HG03442 (cell line): ENCODE results near the gene NAPG.
"Not testable (repeated sequence)": the region's sequence is repeated elsewhere in the genome, so short reads cannot be mapped to it uniquely, and the experiment has no call there.

ENCODE experiments used
- ATAC-seq: cut with Tn5 transposase; IDR thresholded peaks from one replicate; pipeline ENCODE4 v1.9.1; 2021; ENCODE audit warnings: mild to moderate bottlenecking, moderate library complexity; ENCODE audit not compliant: unreplicated experiment

The NAPG gene

GRCh38 chr18:10514082-10514481 is 11.7 kb upstream of the NAPG start:
- no peak for ATAC-seq

GRCh38 chr18:10514601-10515000 is 11.2 kb upstream of the NAPG start:
- no peak for ATAC-seq

GRCh38 chr18:10515456-10515855 is 10.4 kb upstream of the NAPG start:
- no peak for ATAC-seq

GRCh38 chr18:10516078-10516477 is 9.7 kb upstream of the NAPG start:
- no peak for ATAC-seq

- no peak for ATAC-seq
Observed at GRCh38 chr18:10518595-10519255, 7.1 kb upstream of the NAPG start.

DNA sequence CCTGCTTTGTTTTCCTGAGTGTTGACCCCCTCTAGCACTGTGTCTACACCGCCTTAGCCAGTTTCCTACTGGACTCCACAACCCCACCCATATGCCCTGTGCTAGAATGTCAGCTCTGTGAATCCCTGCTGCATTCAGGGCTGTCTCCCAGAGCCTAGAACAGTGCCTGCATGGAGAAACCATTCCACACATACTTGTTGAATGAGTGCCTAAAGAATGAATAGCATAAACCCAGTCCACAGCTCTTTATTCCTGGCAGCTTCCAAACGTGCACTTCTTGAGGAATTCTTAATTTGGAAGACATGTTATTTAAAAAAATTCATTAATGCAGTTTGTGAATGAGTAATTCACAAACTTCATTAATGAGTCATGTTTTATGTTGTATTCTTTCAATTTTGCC is 6.5 kb upstream of the NAPG start:
- no peak for ATAC-seq

DNA sequence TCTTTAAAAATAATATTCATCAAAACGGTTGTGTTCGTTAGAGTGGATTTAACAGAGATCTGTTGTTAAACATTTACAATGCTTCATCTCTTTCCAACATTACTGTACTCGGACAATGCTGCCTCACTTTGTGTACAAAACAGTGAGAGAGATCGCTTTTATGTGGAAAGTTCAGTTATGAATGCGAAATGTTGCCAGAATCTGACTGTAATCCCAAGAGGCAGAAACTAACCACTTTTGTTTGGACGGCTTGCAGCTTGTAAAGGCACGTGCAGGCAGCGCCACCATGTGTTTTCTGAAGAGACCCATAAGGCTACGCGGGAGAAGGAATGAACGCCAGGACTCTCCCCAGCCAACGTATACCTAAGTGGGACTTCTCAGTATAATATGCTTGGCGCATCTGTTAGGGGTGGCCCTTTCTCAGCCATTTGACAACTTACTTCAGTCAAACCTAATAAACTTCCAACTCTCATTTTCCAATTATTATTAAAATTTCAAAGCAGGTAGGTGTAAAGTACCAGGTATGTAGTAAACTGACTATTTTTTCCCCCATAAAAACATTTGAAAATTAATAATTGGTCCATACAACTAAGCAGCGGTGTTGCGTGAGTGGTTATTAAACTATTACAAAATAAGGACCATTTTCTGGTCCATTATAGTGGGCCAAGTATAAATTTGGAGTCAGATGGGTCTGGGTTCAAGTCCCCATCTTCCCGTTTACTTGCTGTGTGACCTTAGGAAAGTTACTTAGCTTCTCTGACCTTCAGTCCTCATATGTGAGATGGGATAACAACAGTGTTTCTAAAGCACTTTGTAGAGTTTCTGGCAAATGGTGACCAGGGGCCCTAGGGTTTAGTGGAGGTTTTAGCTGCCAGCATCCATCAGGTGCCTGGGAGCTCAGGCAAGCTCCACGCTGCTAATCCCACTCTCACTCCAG is 5.6 kb upstream of the NAPG start:
- peak; percentile 66 for ATAC-seq

DNA sequence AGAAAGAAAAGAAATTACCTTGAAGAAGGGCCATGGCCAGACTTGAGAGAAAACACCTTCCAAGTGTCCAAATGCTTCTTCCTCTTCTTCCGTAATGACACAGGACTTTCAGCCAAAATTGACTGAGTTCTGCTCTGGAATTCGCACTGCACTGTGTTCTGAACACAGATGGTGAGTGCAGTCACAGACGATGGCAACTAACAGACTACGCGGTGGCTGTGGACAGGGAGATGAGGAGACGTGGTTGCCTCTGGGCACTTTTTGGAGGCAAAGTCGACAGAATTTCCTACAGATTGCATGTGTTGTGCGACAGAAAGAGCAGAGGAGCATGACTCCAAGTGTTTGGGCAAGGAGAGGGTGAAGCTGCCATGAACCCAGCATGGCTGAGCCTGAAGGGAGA is 4.3 kb upstream of the NAPG start:
- no peak for ATAC-seq

DNA sequence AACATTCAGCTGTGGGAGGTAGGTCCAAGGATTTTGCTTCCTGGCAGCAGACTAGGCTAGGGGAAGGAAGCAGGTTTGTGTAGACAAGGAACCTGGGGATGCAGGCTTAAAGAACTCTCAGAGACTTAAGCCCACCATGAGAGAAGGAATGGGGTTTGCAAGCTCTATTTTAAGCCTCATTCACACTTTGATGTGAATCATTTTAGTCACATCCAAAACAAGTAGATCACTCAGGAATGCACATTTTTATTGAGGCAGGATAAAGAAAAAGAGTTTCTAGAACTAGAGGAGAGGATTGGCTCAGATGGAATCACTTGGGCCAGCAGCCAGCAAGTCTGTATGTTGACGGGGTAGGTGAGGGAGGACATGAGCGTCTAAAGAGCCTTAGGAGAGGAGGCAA is 3.3 kb upstream of the NAPG start:
- no peak for ATAC-seq

DNA sequence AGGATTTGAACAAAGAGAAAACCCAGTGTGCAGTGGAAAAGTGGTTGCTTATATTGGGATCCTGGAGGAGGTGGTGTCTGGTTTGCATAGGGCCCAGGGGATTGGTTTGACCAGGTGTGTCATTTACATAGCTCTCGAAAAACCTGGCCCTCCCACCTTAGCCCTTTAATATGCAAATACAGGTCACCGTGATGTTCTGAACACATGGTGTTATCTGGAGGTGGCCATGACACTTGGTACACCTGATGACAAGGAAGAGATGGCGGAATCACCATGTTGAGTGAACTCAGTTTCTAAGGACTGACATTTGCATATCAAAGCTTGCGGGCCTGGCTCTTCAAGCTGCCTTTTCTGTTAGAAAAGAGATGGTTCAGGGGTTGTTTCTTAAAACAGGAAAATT is 2.3 kb upstream of the NAPG start:
- ATAC-seq: no peak

- no peak for ATAC-seq
Observed at GRCh38 chr18:10524507-10525370, 1.1 kb upstream of the NAPG start.

GRCh38 chr18:10525371-10525691 is 496 bp upstream of the NAPG start:
- no peak for ATAC-seq

GRCh38 chr18:10526561-10526949 is 728 bp downstream of the NAPG start:
- no peak for ATAC-seq

DNA sequence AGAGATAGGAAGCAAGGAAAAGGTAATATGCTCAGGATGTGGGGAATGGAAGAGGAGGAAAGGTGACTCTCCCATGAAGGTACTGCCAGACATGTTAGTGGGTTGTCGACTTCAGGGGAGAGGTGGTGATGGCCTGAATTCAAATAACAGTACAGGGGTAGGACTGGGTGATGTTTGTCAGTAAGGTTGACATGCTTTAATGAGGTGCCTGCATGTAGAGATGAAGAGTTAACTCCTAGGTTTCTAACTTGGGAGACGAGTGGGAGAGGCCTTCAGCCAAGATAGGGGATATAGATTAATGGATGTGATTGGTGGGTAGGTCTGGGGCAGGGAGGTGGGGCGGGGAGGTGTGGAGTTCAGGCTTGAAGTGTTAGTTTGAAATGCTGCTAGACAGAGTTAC is 2.6 kb downstream of the NAPG start:
- no peak for ATAC-seq

DNA sequence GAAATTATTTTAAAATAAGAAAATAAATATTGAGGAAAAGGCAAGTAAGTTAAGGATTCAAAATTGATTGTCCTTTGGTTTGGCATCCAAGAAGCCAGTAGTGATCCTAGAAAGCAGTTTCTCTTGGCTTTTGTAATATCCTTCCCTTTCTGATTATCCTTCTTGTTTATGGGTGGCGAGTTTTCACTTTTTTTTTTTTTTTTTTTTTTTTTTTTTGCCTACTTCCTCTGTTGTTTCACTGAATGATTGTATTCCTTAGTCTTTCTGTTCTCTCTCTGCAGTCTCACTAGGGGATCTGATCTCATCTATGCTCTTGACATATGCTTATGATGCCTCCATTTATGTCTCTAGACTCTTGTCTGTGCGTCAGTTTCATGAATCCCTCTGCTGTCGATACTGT is 4.2 kb downstream of the NAPG start:
- ATAC-seq: no peak

- no peak for ATAC-seq
Observed at GRCh38 chr18:10530852-10531251, 5.0 kb downstream of the NAPG start.

DNA sequence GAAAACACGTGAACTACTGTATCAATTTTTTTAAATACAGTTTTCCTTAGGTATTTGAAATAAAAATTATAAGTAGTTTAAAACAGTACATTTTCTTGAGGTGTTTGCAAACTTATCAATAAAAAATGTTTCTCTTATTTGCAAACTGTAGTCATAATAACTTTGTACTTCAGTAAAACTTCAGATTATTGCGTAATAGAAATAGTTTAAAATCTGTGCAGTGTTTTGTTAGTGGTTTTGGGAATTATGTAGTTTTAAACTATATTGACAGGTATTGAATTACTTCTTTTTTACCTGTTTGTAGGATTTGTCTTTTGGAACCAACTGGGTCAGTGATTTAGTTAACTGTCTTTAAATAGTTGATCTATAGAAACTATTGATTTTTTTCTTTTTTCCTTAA is 7.3 kb downstream of the NAPG start:
- no peak for ATAC-seq

- no peak for ATAC-seq
Observed at GRCh38 chr18:10536280-10536679, 10.5 kb downstream of the NAPG start.

- no peak for ATAC-seq
Observed at GRCh38 chr18:10537765-10538164, 11.9 kb downstream of the NAPG start.

GRCh38 chr18:10539124-10539523 is 13.3 kb downstream of the NAPG start:
- ATAC-seq: not testable (repeated sequence)

DNA sequence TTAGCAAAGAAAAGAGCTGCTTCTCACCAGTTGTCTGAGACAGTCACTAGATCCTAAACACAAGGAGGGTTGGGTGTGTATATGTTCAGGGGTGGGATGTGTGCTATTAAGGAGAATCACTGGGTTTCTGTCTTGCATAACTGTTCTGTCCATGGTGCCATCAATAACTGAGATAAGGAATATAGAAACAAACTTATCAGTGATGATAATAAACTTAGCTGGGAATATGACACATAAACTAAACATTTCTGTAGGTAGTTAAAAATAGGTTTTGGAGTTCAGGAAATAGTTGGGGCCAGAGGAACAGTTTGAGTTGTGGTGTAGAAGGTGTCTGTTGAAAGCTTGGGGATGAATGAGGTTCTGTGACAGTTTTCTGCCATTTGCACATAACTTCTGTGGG is 17.4 kb downstream of the NAPG start:
- no peak for ATAC-seq
